Vagina (tissue), 2 donors: ENCODE data around the gene PAPPA.

Experiments
- CTCF ChIP-seq, 3 experiments: fragments of 450-650 bp in 2 of 3; fragments of 200-600 bp in 1 of 3; sonication (generic) in 1 of 3; IDR thresholded peaks; one replicate each; pipeline ENCODE4 v1.5.1; 2017 to 2019; ENCODE audit warnings: antibody characterized with exemption in 3 of 3, mild to moderate bottlenecking in 2 of 3, moderate library complexity in 2 of 3
- POLR2A ChIP-seq, 2 donors: fragments of 450-650 bp; IDR thresholded peaks; one replicate each; pipeline ENCODE4 v1.6.1; 2017; ENCODE audit warnings: antibody characterized with exemption in 2 of 2, mild to moderate bottlenecking in 2 of 2, moderate library complexity in 2 of 2
- POLR2AphosphoS5 ChIP-seq, 2 donors: sonication (generic); formaldehyde crosslinking; IDR thresholded peaks; one replicate each; pipeline ENCODE4 v1.9.0; 2017; ENCODE audit warnings: antibody characterized with exemption in 2 of 2, mild to moderate bottlenecking in 2 of 2, low read depth in 1 of 2; ENCODE audit not compliant: insufficient read depth in 1 of 2

- no peak for TF ChIP-seq POLR2AphosphoS5 (IDR thresholded peaks at IDR 0.05; ENCODE audit: insufficient read depth in 1 of 2, low read depth in 1 of 2)
- no peak for TF ChIP-seq CTCF (IDR thresholded peaks at IDR 0.05)
- TF ChIP-seq POLR2A (IDR thresholded peaks at IDR 0.05): no peak
Observed at GRCh38 chr9:116247284-116247683, 93.7 kb downstream of the PAPPA start.
